Neural progenitor cell (in vitro differentiated cells): ENCODE measurements around the gene HNRNPR. TPM values are rescaled to one million over a fixed set of nuclear protein-coding genes. Genes with fewer than 3 reads are reported as not detected.

Experiments used
- DNase-seq: peaks from one replicate; pipeline ENCODE4 v3.0.0-alpha.2; 2016; ENCODE audit warnings: low spot score
- H2AFZ ChIP-seq: fragments of 200-600 bp; sonication (generic); replicated peaks from 2 replicates; pipeline ENCODE4 v1.6.1; 2016; ENCODE audit warnings: antibody characterized with exemption
- H3F3A ChIP-seq: fragments of 200-600 bp; sonication (generic); 2 replicates; pipeline ENCODE4 v1.6.1; 2016; ENCODE audit warnings: antibody characterized with exemption, low read depth
- H3K27ac ChIP-seq: fragments of 200-600 bp; sonication (generic); 2 replicates; pipeline ENCODE4 v1.5.1; 2016; ENCODE audit warnings: mild to moderate bottlenecking
- H3K27me3 ChIP-seq: fragments of 200-600 bp; sonication (generic); 2 replicates; pipeline ENCODE4 v1.6.1; 2016; ENCODE audit warnings: mild to moderate bottlenecking, moderate library complexity
- H3K36me3 ChIP-seq: fragments of 200-600 bp; sonication (generic); 2 replicates; pipeline ENCODE4 v1.5.1; 2016
- H3K4me1 ChIP-seq: fragments of 200-600 bp; sonication (generic); 2 replicates; pipeline ENCODE4 v1.6.1; 2016; ENCODE audit warnings: mixed run types
- H3K4me2 ChIP-seq: fragments of 200-600 bp; sonication (generic); 2 replicates; pipeline ENCODE4 v1.6.1; 2016
- H3K4me3 ChIP-seq: fragments of 200-600 bp; sonication (generic); 2 replicates; pipeline ENCODE4 v1.5.1; 2016
- H3K79me2 ChIP-seq: fragments of 200-600 bp; sonication (generic); 2 replicates; pipeline ENCODE4 v1.6.1; 2016; ENCODE audit warnings: low read depth
- H3K9ac ChIP-seq: fragments of 200-600 bp; sonication (generic); 2 replicates; pipeline ENCODE4 v1.6.1; 2016
- H3K9me3 ChIP-seq: fragments of 200-600 bp; sonication (generic); 2 replicates; pipeline ENCODE4 v1.5.1; 2016; ENCODE audit warnings: low read depth
- H4K20me1 ChIP-seq: fragments of 200-600 bp; sonication (generic); 2 replicates; pipeline ENCODE4 v1.6.1; 2016; ENCODE audit warnings: low read depth
- H3K27ac Mint-ChIP-seq: 3 replicates; pipeline ENCODE4 v1.8.0; 2021; ENCODE audit warnings: mixed read lengths
- H3K27me3 Mint-ChIP-seq: 2 replicates; pipeline ENCODE4 v1.8.0; 2022; ENCODE audit warnings: low read depth, mild to moderate bottlenecking, inconsistent platforms, moderate library complexity, mixed read lengths; ENCODE audit not compliant: insufficient read depth
- H3K36me3 Mint-ChIP-seq: 3 replicates; pipeline ENCODE4 v1.8.0; 2021; ENCODE audit warnings: mixed read lengths
- H3K4me1 Mint-ChIP-seq: 3 replicates; pipeline ENCODE4 v1.8.0; 2021; ENCODE audit warnings: mixed read lengths
- H3K4me3 Mint-ChIP-seq: 3 replicates; pipeline ENCODE4 v1.8.0; 2021; ENCODE audit warnings: mild to moderate bottlenecking, moderate library complexity, mixed read lengths
- H3K9me3 Mint-ChIP-seq: 3 replicates; pipeline ENCODE4 v1.8.0; 2020; ENCODE audit warnings: mixed read lengths
- EZH2 ChIP-seq: fragments of 200-600 bp; sonication (generic); IDR thresholded peaks from 2 replicates; pipeline ENCODE4 v1.6.1; 2017; ENCODE audit warnings: antibody characterized with exemption, mild to moderate bottlenecking, moderate library complexity
- EZH2phosphoT487 ChIP-seq: fragments of 200-600 bp; sonication (generic); IDR thresholded peaks from 2 replicates; pipeline ENCODE4 v1.6.1; 2017; ENCODE audit warnings: antibody characterized with exemption
- total RNA-seq: library from RNA; depleted of rRNA; stranded (reverse); fragments of >200 nt; gene quantifications from 2 replicates; pipeline ENCODE4 v1.2.3, GENCODE V29; 2015; ENCODE audit warnings: low replicate concordance
- TF ChIP-seq, protein P1 (sequence below): fragments of 200-600 bp; sonication (generic); IDR thresholded peaks from 2 replicates; pipeline ENCODE4 v1.5.1; 2017; ENCODE audit warnings: antibody characterized with exemption, mild to moderate bottlenecking

HNRNPR gene
- total RNA-seq, 1 donor from 2014 or later, result 317 TPM

DNA sequence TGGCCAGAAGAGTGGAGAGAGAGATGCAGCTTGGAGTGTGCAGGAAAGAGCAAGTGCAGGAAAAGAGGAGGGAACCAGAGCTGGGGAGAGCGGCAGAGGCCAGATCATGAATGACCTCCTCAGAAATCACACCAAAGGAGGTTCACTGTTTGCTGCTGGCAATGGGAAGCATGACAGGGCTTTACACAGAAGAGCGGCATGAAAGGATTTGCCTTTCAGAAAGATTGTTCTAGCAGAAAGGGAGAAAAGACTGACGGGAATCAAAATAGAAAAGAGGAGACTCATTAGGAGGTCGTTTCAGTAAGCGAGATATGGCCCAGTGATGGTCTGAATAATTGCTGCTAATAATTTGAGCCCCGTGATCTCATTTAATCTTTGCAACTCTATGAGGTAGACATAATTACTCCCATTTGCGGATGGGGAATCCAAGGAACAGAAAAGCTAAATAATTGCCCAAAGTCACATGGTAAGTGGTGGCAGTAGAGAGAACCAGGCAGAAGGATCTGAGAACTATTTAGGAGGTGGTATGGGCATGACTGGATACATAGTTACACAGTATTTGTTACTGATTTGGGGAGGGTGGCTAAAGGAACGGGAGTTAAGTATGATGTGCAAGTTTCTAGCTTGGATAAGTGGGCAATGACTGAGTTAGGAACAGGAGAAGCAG lies 12.5 kb upstream of the HNRNPR start:
- Mint-ChIP-seq H3K27ac (peak overlapping the region; percentile 22), H3K36me3 (peaks cover 40% of the 10 kb centered on the region), H3K9me3 (peaks cover 39% of the 10 kb centered on the region), H3K27me3 (peaks cover 5% of the 10 kb centered on the region), H3K4me3 (peak overlapping the region; percentile 3), H3K4me1 (peaks cover 19% of the 10 kb centered on the region)
- peaks cover 14% of the 10 kb centered on the region for H3F3A ChIP-seq
- H3K9me3 ChIP-seq, result peaks cover 28% of the 10 kb centered on the region
- H3K9ac ChIP-seq, result no peak overlapping the region
- peaks cover 100% of the 10 kb centered on the region for H3K27me3 ChIP-seq
- H4K20me1 ChIP-seq, result peaks cover 3% of the 10 kb centered on the region
- no peak overlapping the region for H3K4me3 ChIP-seq
- H3K4me1 ChIP-seq, result peaks cover 16% of the 10 kb centered on the region
- H3K79me2 ChIP-seq, result no peaks in the 10 kb centered on the region
- peak overlapping the region; percentile 53 for H3K4me2 ChIP-seq
- no peak overlapping the region for H2AFZ ChIP-seq
- TF ChIP-seq EZH2phosphoT487 (no peak), EZH2 (no peak)
- TF ChIP-seq, protein P1, sequence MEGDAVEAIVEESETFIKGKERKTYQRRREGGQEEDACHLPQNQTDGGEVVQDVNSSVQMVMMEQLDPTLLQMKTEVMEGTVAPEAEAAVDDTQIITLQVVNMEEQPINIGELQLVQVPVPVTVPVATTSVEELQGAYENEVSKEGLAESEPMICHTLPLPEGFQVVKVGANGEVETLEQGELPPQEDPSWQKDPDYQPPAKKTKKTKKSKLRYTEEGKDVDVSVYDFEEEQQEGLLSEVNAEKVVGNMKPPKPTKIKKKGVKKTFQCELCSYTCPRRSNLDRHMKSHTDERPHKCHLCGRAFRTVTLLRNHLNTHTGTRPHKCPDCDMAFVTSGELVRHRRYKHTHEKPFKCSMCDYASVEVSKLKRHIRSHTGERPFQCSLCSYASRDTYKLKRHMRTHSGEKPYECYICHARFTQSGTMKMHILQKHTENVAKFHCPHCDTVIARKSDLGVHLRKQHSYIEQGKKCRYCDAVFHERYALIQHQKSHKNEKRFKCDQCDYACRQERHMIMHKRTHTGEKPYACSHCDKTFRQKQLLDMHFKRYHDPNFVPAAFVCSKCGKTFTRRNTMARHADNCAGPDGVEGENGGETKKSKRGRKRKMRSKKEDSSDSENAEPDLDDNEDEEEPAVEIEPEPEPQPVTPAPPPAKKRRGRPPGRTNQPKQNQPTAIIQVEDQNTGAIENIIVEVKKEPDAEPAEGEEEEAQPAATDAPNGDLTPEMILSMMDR, result no peak
- H3K36me3 ChIP-seq, result peaks cover 18% of the 10 kb centered on the region
- H3K27ac ChIP-seq, result no peak overlapping the region
- peak; percentile 61 for DNase-seq

DNA sequence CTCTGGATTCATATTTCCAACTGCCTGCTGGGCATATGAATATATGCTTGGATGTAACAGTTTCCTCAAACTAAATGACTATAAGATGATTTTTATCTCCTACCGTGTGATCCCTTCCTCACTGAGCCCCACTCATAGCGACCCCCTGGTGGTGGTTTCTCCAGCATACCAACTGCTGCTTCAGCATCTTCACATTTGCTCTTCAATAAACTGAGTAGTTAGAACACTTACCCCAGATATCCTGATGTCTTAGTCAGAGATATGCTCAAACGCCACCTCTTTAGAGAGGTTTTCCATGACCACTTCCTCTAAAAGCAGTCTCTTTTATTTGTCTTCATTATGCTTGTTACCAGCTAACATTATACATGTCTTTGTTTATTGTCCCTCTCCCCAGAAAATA lies 10.2 kb upstream of the HNRNPR start:
- peaks cover 100% of the 10 kb centered on the region for H3K27me3 ChIP-seq
- no peak overlapping the region for H3K4me2 ChIP-seq
- peaks cover 19% of the 10 kb centered on the region for H3K4me1 Mint-ChIP-seq
- peaks cover 5% of the 10 kb centered on the region for H3K27me3 Mint-ChIP-seq
- no peak overlapping the region for H3K27ac Mint-ChIP-seq
- TF ChIP-seq EZH2phosphoT487 (no peak), EZH2 (no peak)
- TF ChIP-seq, protein P1, result no peak
- peaks cover 14% of the 10 kb centered on the region for H3F3A ChIP-seq
- H3K79me2 ChIP-seq, result no peaks in the 10 kb centered on the region
- H3K27ac ChIP-seq, result no peak overlapping the region
- peaks cover 6% of the 10 kb centered on the region for H3K9me3 ChIP-seq
- DNase-seq, result no peak
- H3K4me3 Mint-ChIP-seq, result no peak overlapping the region
- H3K4me1 ChIP-seq, result peaks cover 16% of the 10 kb centered on the region
- H3K4me3 ChIP-seq, result no peak overlapping the region
- H3K9me3 Mint-ChIP-seq, result peaks cover 16% of the 10 kb centered on the region
- H2AFZ ChIP-seq, result no peak overlapping the region
- H3K9ac ChIP-seq, result no peak overlapping the region
- H3K36me3 Mint-ChIP-seq, result peaks cover 16% of the 10 kb centered on the region
- H4K20me1 ChIP-seq, result peaks cover 3% of the 10 kb centered on the region
- H3K36me3 ChIP-seq, result no peaks in the 10 kb centered on the region

DNA sequence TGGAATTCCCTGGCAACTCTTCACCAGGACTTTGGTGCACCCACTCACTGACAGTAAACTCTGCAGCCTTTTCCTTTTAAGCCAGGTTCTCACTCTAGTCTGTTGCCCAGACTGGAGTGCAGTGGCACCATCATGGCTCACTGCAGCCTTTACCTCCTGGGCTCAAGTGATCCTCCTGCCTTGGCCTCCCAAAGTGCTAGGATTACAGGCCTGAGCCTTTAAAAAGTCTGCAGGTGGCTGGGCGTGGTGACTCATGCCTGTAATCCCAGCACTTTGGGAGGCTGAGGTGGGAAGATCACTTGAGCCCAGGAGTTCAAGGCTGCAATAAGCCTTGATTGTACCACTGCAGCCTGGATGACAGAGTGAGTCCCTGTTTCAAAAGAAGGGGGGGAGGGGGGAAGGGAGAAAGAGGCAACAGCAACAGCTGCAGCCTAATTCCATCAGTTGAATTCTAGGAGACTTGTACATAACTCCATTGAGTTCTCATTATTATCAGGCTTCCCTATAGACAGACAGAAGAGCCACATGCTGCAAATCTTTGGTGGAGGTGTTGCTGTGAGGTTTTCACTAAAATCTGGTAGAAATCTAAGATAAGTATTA lies 8.1 kb upstream of the HNRNPR start:
- H3K9me3 Mint-ChIP-seq, result peaks cover 7% of the 10 kb centered on the region
- H3F3A ChIP-seq, result peaks cover 14% of the 10 kb centered on the region
- no peak for DNase-seq
- no peaks in the 10 kb centered on the region for H3K79me2 ChIP-seq
- H3K27ac Mint-ChIP-seq, result no peak overlapping the region
- no peak overlapping the region for H3K4me3 Mint-ChIP-seq
- H3K9ac ChIP-seq, result no peak overlapping the region
- H3K4me3 ChIP-seq, result no peak overlapping the region
- peaks cover 16% of the 10 kb centered on the region for H3K4me1 Mint-ChIP-seq
- H3K27me3 Mint-ChIP-seq, result peaks cover 5% of the 10 kb centered on the region
- H4K20me1 ChIP-seq, result peaks cover 3% of the 10 kb centered on the region
- H3K27me3 ChIP-seq, result peaks cover 99% of the 10 kb centered on the region
- H3K9me3 ChIP-seq, result no peaks in the 10 kb centered on the region
- peaks cover 6% of the 10 kb centered on the region for H3K36me3 Mint-ChIP-seq
- H3K36me3 ChIP-seq, result no peaks in the 10 kb centered on the region
- H3K4me2 ChIP-seq, result no peak overlapping the region
- H3K27ac ChIP-seq, result no peak overlapping the region
- H2AFZ ChIP-seq, result no peak overlapping the region
- peaks cover 15% of the 10 kb centered on the region for H3K4me1 ChIP-seq
- TF ChIP-seq, protein P1, result no peak
- TF ChIP-seq EZH2phosphoT487 (no peak), EZH2 (no peak)
